Fibroblast of the aortic adventitia (primary cell): ENCODE data around the gene CDK5RAP1. TPM values are rescaled to one million over a fixed set of nuclear protein-coding genes. Genes with fewer than 3 reads are reported as not detected.
A peak's percentile ranks its signal among the peaks of the same experiment; 100 is the strongest.

Experiments used
- DNase-seq: peaks from one replicate; pipeline ENCODE4 v3.0.0-alpha.2; 2010; ENCODE audit warnings: low read depth
- H3K4me3 ChIP-seq: 2 replicates; pipeline ENCODE4 v1.5.1; 2011; ENCODE audit warnings: low read depth, mild to moderate bottlenecking, control low read depth, low read length, moderate library complexity
- CTCF ChIP-seq: IDR thresholded peaks from 2 replicates; pipeline ENCODE4 v1.5.1; 2011; ENCODE audit warnings: mild to moderate bottlenecking, low read length, control low read depth, inconsistent platforms; ENCODE audit not compliant: insufficient read depth
- total RNA-seq: library from RNA; depleted of rRNA; stranded (reverse); fragments of >200 nt; gene quantifications from 2 replicates; pipeline ENCODE4 v1.2.3, GENCODE V29; 2012; ENCODE audit warnings: low replicate concordance

CDK5RAP1 gene
- total RNA-seq, 1 donor, result 14.8 TPM

GRCh38 chr20:33377366-33377765, 24.0 kb downstream of the CDK5RAP1 start:
- TF ChIP-seq CTCF, result no peak
- H3K4me3 ChIP-seq, result no peak overlapping the region
- DNase-seq, result no peak

- no peak overlapping the region for H3K4me3 ChIP-seq
- TF ChIP-seq CTCF, result no peak
- DNase-seq, result peak; percentile 15
These were observed 27.3 kb downstream of the CDK5RAP1 start for GRCh38 chr20:33373735-33374605.

GRCh38 chr20:33372993-33373441, 28.3 kb downstream of the CDK5RAP1 start:
- DNase-seq, result peak; percentile 11
- H3K4me3 ChIP-seq, result no peak overlapping the region
- TF ChIP-seq CTCF, result no peak

GRCh38 chr20:33370291-33370690, 31.0 kb downstream of the CDK5RAP1 start:
- no peak for DNase-seq
- H3K4me3 ChIP-seq, result no peak overlapping the region
- no peak for TF ChIP-seq CTCF

GRCh38 chr20:33362898-33363297, 38.4 kb downstream of the CDK5RAP1 start:
- no peak for DNase-seq
- no peak overlapping the region for H3K4me3 ChIP-seq
- TF ChIP-seq CTCF, result no peak

GRCh38 chr20:33359399-33360261, 41.7 kb downstream of the CDK5RAP1 start:
- no peak for TF ChIP-seq CTCF
- no peak for DNase-seq
- H3K4me3 ChIP-seq, result no peak overlapping the region
